ENCODE data around the gene MYDGF. TPM values are rescaled to one million over a fixed set of nuclear protein-coding genes. Genes with fewer than 3 reads are reported as not detected.

The MYDGF gene
- polyA plus RNA-seq, 1 donor from 2014 or later, result 73.2 TPM

GRCh38 chr19:4650159-4650558, 20.0 kb downstream of the MYDGF start:
- Histone ChIP-seq H3K9me2 (ENCODE audit: insufficient read depth, low read length) (no peaks in the 10 kb centered on the region), H3K27me3 (ENCODE audit: insufficient read depth, low read depth, low read length) (no peaks in the 10 kb centered on the region)

GRCh38 chr19:4649392-4650047, 20.6 kb downstream of the MYDGF start:
- H3K36me3 ChIP-seq (ENCODE audit: insufficient read depth, low read length), result no peaks in the 10 kb centered on the region
- no peak overlapping the region for H3K27ac ChIP-seq (ENCODE audit: low read length)
- no peak overlapping the region for H3K9ac ChIP-seq (ENCODE audit: low read length)
- no peaks in the 10 kb centered on the region for H3K27me3 ChIP-seq (ENCODE audit: insufficient read depth, low read depth, low read length)
- no peak for TF ChIP-seq TAF1 (IDR thresholded peaks at IDR 0.05; ENCODE audit: low read depth)
- no peak for TF ChIP-seq CTCF (IDR thresholded peaks at IDR 0.05; ENCODE audit: poor library complexity, severe bottlenecking)
- TF ChIP-seq POLR2AphosphoS5 (IDR thresholded peaks at IDR 0.05), result no peak
- TF ChIP-seq EP300 (conservative IDR thresholded peaks at IDR 0.05; ENCODE audit: poor library complexity, severe bottlenecking), result no peak
- no peak for TF ChIP-seq REST (IDR thresholded peaks at IDR 0.05; ENCODE audit: borderline replicate concordance)
- no peak for TF ChIP-seq SMC3 (conservative IDR thresholded peaks at IDR 0.05; ENCODE audit: poor library complexity)
- no peak for TF ChIP-seq RAD21 (conservative IDR thresholded peaks at IDR 0.05)
- no peak for TF ChIP-seq MXI1 (conservative IDR thresholded peaks at IDR 0.05; ENCODE audit: poor library complexity, severe bottlenecking)
- no peak for TF ChIP-seq EZH2 (IDR thresholded peaks at IDR 0.05; ENCODE audit: borderline replicate concordance, insufficient read depth, low read length, poor library complexity, severe bottlenecking)
- H3K4me2 ChIP-seq (ENCODE audit: low read length), result no peak overlapping the region
- H3K9me2 ChIP-seq (ENCODE audit: insufficient read depth, low read length), result no peaks in the 10 kb centered on the region
- H2AFZ ChIP-seq (ENCODE audit: low read depth, low read length), result no peak overlapping the region
- no peaks in the 10 kb centered on the region for H4K20me1 ChIP-seq (ENCODE audit: insufficient read depth)
- no peaks in the 10 kb centered on the region for H3K79me2 ChIP-seq (replicated peaks; ENCODE audit: insufficient read depth, low read length)
- no peaks in the 10 kb centered on the region for H3F3A ChIP-seq (ENCODE audit: insufficient read depth, low read length, poor library complexity, severe bottlenecking)
- H3K9me3 ChIP-seq (ENCODE audit: low read length), result no peaks in the 10 kb centered on the region
- no peak overlapping the region for H3K4me3 ChIP-seq (ENCODE audit: low read length)

More at GRCh38 chr19:4650159-4650558, 20.0 kb downstream of the MYDGF start:
- H3K9ac ChIP-seq (ENCODE audit: low read length), result no peak overlapping the region
- no peak for TF ChIP-seq POLR2AphosphoS5 (IDR thresholded peaks at IDR 0.05)
- H3K4me2 ChIP-seq (ENCODE audit: low read length), result no peak overlapping the region
- H3K9me3 ChIP-seq (ENCODE audit: low read length), result no peaks in the 10 kb centered on the region
- H3K36me3 ChIP-seq (ENCODE audit: insufficient read depth, low read length), result no peaks in the 10 kb centered on the region
- H3K79me2 ChIP-seq (replicated peaks; ENCODE audit: insufficient read depth, low read length), result no peaks in the 10 kb centered on the region
- H3K4me3 ChIP-seq (ENCODE audit: low read length), result no peak overlapping the region
- no peaks in the 10 kb centered on the region for H3F3A ChIP-seq (ENCODE audit: insufficient read depth, low read length, poor library complexity, severe bottlenecking)
- no peak overlapping the region for H2AFZ ChIP-seq (ENCODE audit: low read depth, low read length)
- H3K27ac ChIP-seq (ENCODE audit: low read length), result no peak overlapping the region
- no peaks in the 10 kb centered on the region for H4K20me1 ChIP-seq (ENCODE audit: insufficient read depth)
